SK-N-SH treated with all-trans-retinoic acid at 6 μM for 48 hours (cell line): ENCODE results near the gene MUC12.

Source experiments
- ATAC-seq: fragments of 200-7000 bp; cut with Tn5 transposase; 3 replicates; pipeline ENCODE4 v1.9.1; 2020; ENCODE audit warnings: mild to moderate bottlenecking, moderate library complexity
- ARNTL ChIP-seq: fragments of 450-650 bp; formaldehyde crosslinking; IDR thresholded peaks from 2 replicates; pipeline ENCODE4 v1.5.0; 2020; ENCODE audit warnings: low read depth, mild to moderate bottlenecking, moderate library complexity, borderline replicate concordance
- BACH2 ChIP-seq: fragments of 250-450 bp; sonication (Bioruptor Pico); IDR thresholded peaks from 2 replicates; pipeline ENCODE4 v1.9.0; 2021; ENCODE audit warnings: mild to moderate bottlenecking, borderline replicate concordance
- CREB5 ChIP-seq: fragments of 250-450 bp; sonication (Bioruptor Pico); IDR thresholded peaks from 2 replicates; pipeline ENCODE4 v1.5.1; 2020; ENCODE audit warnings: low read depth, mild to moderate bottlenecking, moderate library complexity
- CSDC2 ChIP-seq: fragments of 250-450 bp; sonication (Bioruptor Pico); IDR thresholded peaks from 2 replicates; pipeline ENCODE4 v1.5.0; 2020; ENCODE audit warnings: mild to moderate bottlenecking, moderate library complexity
- CSRNP3 ChIP-seq: fragments of 250-450 bp; sonication (Bioruptor Pico); IDR thresholded peaks from 2 replicates; pipeline ENCODE4 v1.5.1; 2021; ENCODE audit warnings: mild to moderate bottlenecking, moderate library complexity
- ESRRG ChIP-seq: fragments of 250-450 bp; sonication (Bioruptor Pico); IDR thresholded peaks from 2 replicates; pipeline ENCODE4 v1.6.1; 2021; ENCODE audit warnings: mild to moderate bottlenecking
- GLIS3 ChIP-seq: fragments of 250-450 bp; sonication (Bioruptor Pico); IDR thresholded peaks from 2 replicates; pipeline ENCODE4 v1.5.0; 2020; ENCODE audit warnings: mild to moderate bottlenecking, moderate library complexity
- ISL1 ChIP-seq: fragments of 250-450 bp; sonication (Bioruptor Pico); IDR thresholded peaks from 2 replicates; pipeline ENCODE4 v2.1.2; 2022; ENCODE audit warnings: mild to moderate bottlenecking, moderate library complexity
- OSR1 ChIP-seq: fragments of 250-450 bp; sonication (Bioruptor Pico); IDR thresholded peaks from 2 replicates; pipeline ENCODE4 v1.8.0; 2022; ENCODE audit warnings: moderate library complexity, mild to moderate bottlenecking, inconsistent platforms
- PATZ1 ChIP-seq: fragments of 250-450 bp; sonication (Bioruptor Pico); IDR thresholded peaks from 2 replicates; pipeline ENCODE4 v1.8.0; 2020; ENCODE audit warnings: mild to moderate bottlenecking, moderate library complexity, borderline replicate concordance
- POU6F1 ChIP-seq: fragments of 250-450 bp; sonication (Bioruptor Pico); IDR thresholded peaks from 2 replicates; pipeline ENCODE4 v1.8.0; 2021; ENCODE audit warnings: low read depth, mild to moderate bottlenecking, moderate library complexity, borderline replicate concordance
- PPARA ChIP-seq: fragments of 250-450 bp; sonication (Bioruptor Pico); IDR thresholded peaks from 2 replicates; pipeline ENCODE4 v1.5.0; 2020; ENCODE audit warnings: mild to moderate bottlenecking, borderline replicate concordance
- RARB ChIP-seq: fragments of 250-450 bp; sonication (Bioruptor Pico); IDR thresholded peaks from 2 replicates; pipeline ENCODE4 v1.8.0; 2021; ENCODE audit warnings: mild to moderate bottlenecking, moderate library complexity
- SNAI2 ChIP-seq: fragments of 250-450 bp; sonication (Bioruptor Pico); IDR thresholded peaks from 2 replicates; pipeline ENCODE4 v1.5.0; 2020; ENCODE audit warnings: mild to moderate bottlenecking, moderate library complexity
- TCF4 ChIP-seq: fragments of 250-450 bp; sonication (Bioruptor Pico); IDR thresholded peaks from 2 replicates; pipeline ENCODE4 v1.8.0; 2021; ENCODE audit warnings: mild to moderate bottlenecking, moderate library complexity, borderline replicate concordance
- TOX ChIP-seq: fragments of 250-450 bp; sonication (Bioruptor Pico); IDR thresholded peaks from 2 replicates; pipeline ENCODE4 v1.8.0; 2021; ENCODE audit warnings: mild to moderate bottlenecking, moderate library complexity, borderline replicate concordance
- ZC3H10 ChIP-seq: fragments of 250-450 bp; sonication (Bioruptor Pico); IDR thresholded peaks from 2 replicates; pipeline ENCODE4 v1.5.1; 2021; ENCODE audit warnings: mild to moderate bottlenecking, moderate library complexity
- ZFP3 ChIP-seq: fragments of 250-450 bp; sonication (Bioruptor Pico); IDR thresholded peaks from 2 replicates; pipeline ENCODE4 v1.5.0; 2020; ENCODE audit warnings: mild to moderate bottlenecking, moderate library complexity
- ZFP30 ChIP-seq: fragments of 450-650 bp; formaldehyde crosslinking; IDR thresholded peaks from 2 replicates; pipeline ENCODE4 v1.5.0; 2022; ENCODE audit warnings: mild to moderate bottlenecking, moderate library complexity
- ZNF70 ChIP-seq: fragments of 450-650 bp; formaldehyde crosslinking; IDR thresholded peaks from 2 replicates; pipeline ENCODE4 v1.5.0; 2020; ENCODE audit warnings: mild to moderate bottlenecking, moderate library complexity
- ZNF8 ChIP-seq: fragments of 450-650 bp; formaldehyde crosslinking; IDR thresholded peaks from 2 replicates; pipeline ENCODE4 v1.5.0; 2020; ENCODE audit warnings: mild to moderate bottlenecking, moderate library complexity

The MUC12 gene

GRCh38 chr7:100964630-100965029 lies 4.7 kb upstream of the MUC12 start:
- no peak for ATAC-seq
- TF ChIP-seq ZFP3 (CRISPR knock-in tag) (no peak), ZFP30 (CRISPR knock-in tag) (no peak), GLIS3 (CRISPR knock-in tag) (no peak), ZNF8 (CRISPR knock-in tag) (no peak), ISL1 (no peak), TOX (no peak), PATZ1 (CRISPR knock-in tag) (no peak), BACH2 (CRISPR knock-in tag) (no peak), CSDC2 (CRISPR knock-in tag) (no peak), ESRRG (no peak), TCF4 (no peak), ZNF70 (CRISPR knock-in tag) (no peak), OSR1 (CRISPR knock-in tag) (no peak), ZC3H10 (CRISPR knock-in tag) (no peak), SNAI2 (CRISPR knock-in tag) (no peak), ARNTL (CRISPR knock-in tag) (no peak), RARB (CRISPR knock-in tag) (no peak)

GRCh38 chr7:100965045-100965722 lies 4.2 kb upstream of the MUC12 start:
- no peak for TF ChIP-seq SNAI2 (CRISPR knock-in tag)
- TF ChIP-seq RARB (CRISPR knock-in tag): no peak
- no peak for TF ChIP-seq ISL1

GRCh38 chr7:100965723-100966541 lies 3.4 kb upstream of the MUC12 start:
- TF ChIP-seq RARB (CRISPR knock-in tag) (no peak), ZFP30 (CRISPR knock-in tag) (no peak), CSDC2 (CRISPR knock-in tag) (no peak), OSR1 (CRISPR knock-in tag) (no peak), ISL1 (no peak), CREB5 (CRISPR knock-in tag) (no peak), GLIS3 (CRISPR knock-in tag) (no peak), BACH2 (CRISPR knock-in tag) (no peak)
- peak; percentile 94 for ATAC-seq

More at GRCh38 chr7:100965045-100965722, 4.2 kb upstream of the MUC12 start:
- no peak for ATAC-seq

GRCh38 chr7:100966542-100967291 lies 2.6 kb upstream of the MUC12 start:
- peak; percentile 2 for ATAC-seq
- no peak for TF ChIP-seq PPARA (CRISPR knock-in tag)
- TF ChIP-seq OSR1 (CRISPR knock-in tag): no peak
- no peak for TF ChIP-seq PATZ1 (CRISPR knock-in tag)
- TF ChIP-seq TOX: no peak
- TF ChIP-seq CREB5 (CRISPR knock-in tag): no peak
- TF ChIP-seq CSDC2 (CRISPR knock-in tag): no peak
- no peak for TF ChIP-seq RARB (CRISPR knock-in tag)
- no peak for TF ChIP-seq ISL1
- no peak for TF ChIP-seq GLIS3 (CRISPR knock-in tag)
- no peak for TF ChIP-seq POU6F1 (CRISPR knock-in tag)
- no peak for TF ChIP-seq SNAI2 (CRISPR knock-in tag)
- no peak for TF ChIP-seq ZFP3 (CRISPR knock-in tag)
- TF ChIP-seq CSRNP3 (CRISPR knock-in tag): no peak
